GM12878 (cell line): Measurements from ENCODE around the gene CR2. TPM values are rescaled to one million over a fixed set of nuclear protein-coding genes. Genes with fewer than 3 reads are reported as not detected.

Source experiments
- BRCA1 ChIP-seq: IDR thresholded peaks from 2 replicates; pipeline ENCODE4 v1.6.1; 2011; ENCODE audit warnings: low read depth, low read length, improper control_type of control experiment
- CBX5 ChIP-seq: sonication (generic); IDR thresholded peaks from 2 replicates; pipeline ENCODE4 v1.6.1; 2016; ENCODE audit warnings: low read depth, moderate library complexity, mild to moderate bottlenecking, inconsistent platforms
- CREM ChIP-seq: IDR thresholded peaks from 2 replicates; pipeline ENCODE4 v1.6.1; 2014; ENCODE audit warnings: antibody characterized with exemption, low read depth
- EED ChIP-seq: sonication (generic); IDR thresholded peaks from 2 replicates; pipeline ENCODE4 v1.6.1; 2016; ENCODE audit warnings: antibody characterized with exemption, low read depth
- EGR1 ChIP-seq, 2 experiments: IDR thresholded peaks; 1 replicate in 1 of 2; 2 replicates in 1 of 2; pipeline ENCODE4 v1.6.1; 2011 to 2012; ENCODE audit warnings: low read depth in 2 of 2, low read length in 2 of 2, borderline replicate concordance in 1 of 2, mild to moderate bottlenecking in 1 of 2, moderate library complexity in 1 of 2
- IKZF2 ChIP-seq, 2 experiments: fragments of 450-650 bp; IDR thresholded peaks; 2 replicates each; pipeline ENCODE4 v1.6.1; 2017; ENCODE audit warnings: mild to moderate bottlenecking in 2 of 2, moderate library complexity in 2 of 2
- KDM1A ChIP-seq: fragments of 200-600 bp; sonication (generic); IDR thresholded peaks from 2 replicates; pipeline ENCODE4 v1.6.1; 2016; ENCODE audit warnings: borderline replicate concordance
- MEF2B ChIP-seq: fragments of 450-650 bp; IDR thresholded peaks from 2 replicates; pipeline ENCODE4 v1.6.1; 2018; ENCODE audit warnings: mild to moderate bottlenecking, moderate library complexity; ENCODE audit not compliant: partially characterized antibody, poor library complexity, severe bottlenecking
- NFIC ChIP-seq: IDR thresholded peaks from 2 replicates; pipeline ENCODE4 v1.6.1; 2012; ENCODE audit warnings: low read depth, mild to moderate bottlenecking, inconsistent platforms, low read length, moderate library complexity
- PAX8 ChIP-seq: fragments of 450-650 bp; IDR thresholded peaks from 2 replicates; pipeline ENCODE4 v1.6.1; 2017; ENCODE audit warnings: mild to moderate bottlenecking, moderate library complexity
- SKIL ChIP-seq: fragments of 450-650 bp; IDR thresholded peaks from 2 replicates; pipeline ENCODE4 v1.6.1; 2017; ENCODE audit warnings: mild to moderate bottlenecking, low read depth, inconsistent platforms; ENCODE audit not compliant: poor library complexity, severe bottlenecking
- TAF1 ChIP-seq: IDR thresholded peaks from 2 replicates; pipeline ENCODE4 v1.6.1; 2011; ENCODE audit warnings: mild to moderate bottlenecking, low read depth, low read length, borderline replicate concordance
- ZBTB40 ChIP-seq: fragments of 450-650 bp; IDR thresholded peaks from 2 replicates; pipeline ENCODE4 v1.6.1; 2016; ENCODE audit warnings: mild to moderate bottlenecking, moderate library complexity, borderline replicate concordance
- polyA plus RNA-seq, 11 experiments: library from polyadenylated mRNA; depleted of rRNA in 4 of 11; unstranded in 6 of 11; stranded (reverse) in 5 of 11; fragments of >200 nt; fragmentation: Nextera tagmentation in 4 of 11; fragmentation: Illumina TruSeq in 1 of 11; extraction: Ambion mirVana in 4 of 11; extraction: Trizol in 1 of 11; gene quantifications; 1 replicate in 1 of 11; 2 replicates in 10 of 11; pipeline versions ENCODE4 v1.2.1 to v1.2.3, GENCODE V29; 2011 to 2016; ENCODE audit warnings: inconsistent platforms in 2 of 11, missing spikeins in 2 of 11, low read depth in 1 of 11
- total RNA-seq, 4 experiments: library from RNA; depleted of rRNA in 3 of 4; stranded (reverse); fragments of >200 nt in 3 of 4; fragmentation: Illumina TruSeq in 1 of 4; extraction: Trizol in 1 of 4; gene quantifications; 2 replicates each; pipeline versions ENCODE4 v1.2.1 to v1.2.3, GENCODE V29; 2013 to 2021
- TF ChIP-seq, protein P1 (sequence below): fragments of 450-650 bp; IDR thresholded peaks from 2 replicates; pipeline ENCODE4 v1.6.1; 2018; ENCODE audit warnings: borderline replicate concordance, mild to moderate bottlenecking; ENCODE audit not compliant: partially characterized antibody
- TF ChIP-seq, protein P2 (sequence below): IDR thresholded peaks from 2 replicates; pipeline ENCODE4 v1.6.1; 2012; ENCODE audit warnings: low read depth, low read length, improper control_type of control experiment
- TF ChIP-seq, protein P3 (sequence below): fragments of 450-650 bp; formaldehyde crosslinking; IDR thresholded peaks from 2 replicates; pipeline ENCODE4 v1.5.0; 2022; ENCODE audit warnings: mild to moderate bottlenecking, missing genetic modification characterization

The CR2 gene
- total and polyA plus RNA-seq, 10 of the 15 experiments (the other 5 are each of a cell fraction or from before 2014, with no cell fraction given) = 2.2 to 72.8 (median 50.6) TPM

DNA sequence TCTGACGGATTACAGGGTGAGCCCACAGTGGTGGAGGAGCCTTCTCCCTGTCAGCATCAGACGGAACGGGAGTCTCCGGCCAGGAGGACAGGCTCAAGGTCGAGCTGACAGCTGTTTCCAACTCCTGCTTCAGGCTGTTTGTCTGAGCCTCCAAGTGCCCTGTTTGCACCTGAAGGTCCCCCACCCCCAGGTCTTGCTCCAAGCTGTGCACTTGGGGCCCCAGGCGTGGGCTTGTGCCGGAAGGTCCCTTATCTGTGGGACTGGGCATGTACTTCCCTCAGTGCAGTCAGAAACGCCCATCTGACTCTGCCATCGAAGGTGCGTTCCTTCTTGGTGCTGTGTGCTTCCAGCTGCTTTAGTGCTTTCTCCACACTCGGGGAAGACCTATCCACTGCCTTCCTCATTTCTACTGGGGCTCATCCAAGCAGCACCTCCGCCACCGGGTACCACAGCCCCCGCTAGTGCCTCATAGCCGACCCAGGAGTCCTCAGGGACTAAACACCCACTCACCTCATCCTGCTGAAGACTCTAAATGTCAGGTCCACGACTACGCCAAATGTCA lies 29.5 kb upstream of the CR2 start (continued):
- TF ChIP-seq EGR1 (IDR thresholded peaks at IDR 0.05; ENCODE audit: borderline replicate concordance in 1 of 2, low read depth in 2 of 2, low read length in 2 of 2) = peak in 1 of 2 experiments; percentile 59; a peak in 1 of 3 replicates
- TF ChIP-seq CREM = peak; percentile 39; the same call in 1 of the 2 replicates
- no peak for TF ChIP-seq NFIC
- TF ChIP-seq ZBTB40 = no peak
- peak; percentile 70 to 71; a peak in 3 of 4 replicates for TF ChIP-seq IKZF2 (IDR thresholded peaks at IDR 0.05)
- TF ChIP-seq KDM1A = no peak
- TF ChIP-seq BRCA1 = no peak
- TF ChIP-seq EED = peak; percentile 64; the same call in 1 of the 2 replicates
- TF ChIP-seq PAX8 = no peak
- no peak for TF ChIP-seq SKIL
- TF ChIP-seq CBX5 = no peak
- no peak for TF ChIP-seq TAF1
- peak; percentile 84 for TF ChIP-seq MEF2B
- TF ChIP-seq, protein P1, sequence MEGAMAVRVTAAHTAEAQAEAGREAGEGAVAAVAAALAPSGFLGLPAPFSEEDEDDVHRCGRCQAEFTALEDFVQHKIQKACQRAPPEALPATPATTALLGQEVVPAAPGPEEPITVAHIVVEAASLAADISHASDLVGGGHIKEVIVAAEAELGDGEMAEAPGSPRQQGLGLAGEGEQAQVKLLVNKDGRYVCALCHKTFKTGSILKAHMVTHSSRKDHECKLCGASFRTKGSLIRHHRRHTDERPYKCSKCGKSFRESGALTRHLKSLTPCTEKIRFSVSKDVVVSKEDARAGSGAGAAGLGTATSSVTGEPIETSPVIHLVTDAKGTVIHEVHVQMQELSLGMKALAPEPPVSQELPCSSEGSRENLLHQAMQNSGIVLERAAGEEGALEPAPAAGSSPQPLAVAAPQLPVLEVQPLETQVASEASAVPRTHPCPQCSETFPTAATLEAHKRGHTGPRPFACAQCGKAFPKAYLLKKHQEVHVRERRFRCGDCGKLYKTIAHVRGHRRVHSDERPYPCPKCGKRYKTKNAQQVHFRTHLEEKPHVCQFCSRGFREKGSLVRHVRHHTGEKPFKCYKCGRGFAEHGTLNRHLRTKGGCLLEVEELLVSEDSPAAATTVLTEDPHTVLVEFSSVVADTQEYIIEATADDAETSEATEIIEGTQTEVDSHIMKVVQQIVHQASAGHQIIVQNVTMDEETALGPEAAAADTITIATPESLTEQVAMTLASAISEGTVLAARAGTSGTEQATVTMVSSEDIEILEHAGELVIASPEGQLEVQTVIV = no peak
- TF ChIP-seq, protein P2, sequence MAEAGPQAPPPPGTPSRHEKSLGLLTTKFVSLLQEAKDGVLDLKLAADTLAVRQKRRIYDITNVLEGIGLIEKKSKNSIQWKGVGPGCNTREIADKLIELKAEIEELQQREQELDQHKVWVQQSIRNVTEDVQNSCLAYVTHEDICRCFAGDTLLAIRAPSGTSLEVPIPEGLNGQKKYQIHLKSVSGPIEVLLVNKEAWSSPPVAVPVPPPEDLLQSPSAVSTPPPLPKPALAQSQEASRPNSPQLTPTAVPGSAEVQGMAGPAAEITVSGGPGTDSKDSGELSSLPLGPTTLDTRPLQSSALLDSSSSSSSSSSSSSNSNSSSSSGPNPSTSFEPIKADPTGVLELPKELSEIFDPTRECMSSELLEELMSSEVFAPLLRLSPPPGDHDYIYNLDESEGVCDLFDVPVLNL = no peak
- TF ChIP-seq, protein P3, sequence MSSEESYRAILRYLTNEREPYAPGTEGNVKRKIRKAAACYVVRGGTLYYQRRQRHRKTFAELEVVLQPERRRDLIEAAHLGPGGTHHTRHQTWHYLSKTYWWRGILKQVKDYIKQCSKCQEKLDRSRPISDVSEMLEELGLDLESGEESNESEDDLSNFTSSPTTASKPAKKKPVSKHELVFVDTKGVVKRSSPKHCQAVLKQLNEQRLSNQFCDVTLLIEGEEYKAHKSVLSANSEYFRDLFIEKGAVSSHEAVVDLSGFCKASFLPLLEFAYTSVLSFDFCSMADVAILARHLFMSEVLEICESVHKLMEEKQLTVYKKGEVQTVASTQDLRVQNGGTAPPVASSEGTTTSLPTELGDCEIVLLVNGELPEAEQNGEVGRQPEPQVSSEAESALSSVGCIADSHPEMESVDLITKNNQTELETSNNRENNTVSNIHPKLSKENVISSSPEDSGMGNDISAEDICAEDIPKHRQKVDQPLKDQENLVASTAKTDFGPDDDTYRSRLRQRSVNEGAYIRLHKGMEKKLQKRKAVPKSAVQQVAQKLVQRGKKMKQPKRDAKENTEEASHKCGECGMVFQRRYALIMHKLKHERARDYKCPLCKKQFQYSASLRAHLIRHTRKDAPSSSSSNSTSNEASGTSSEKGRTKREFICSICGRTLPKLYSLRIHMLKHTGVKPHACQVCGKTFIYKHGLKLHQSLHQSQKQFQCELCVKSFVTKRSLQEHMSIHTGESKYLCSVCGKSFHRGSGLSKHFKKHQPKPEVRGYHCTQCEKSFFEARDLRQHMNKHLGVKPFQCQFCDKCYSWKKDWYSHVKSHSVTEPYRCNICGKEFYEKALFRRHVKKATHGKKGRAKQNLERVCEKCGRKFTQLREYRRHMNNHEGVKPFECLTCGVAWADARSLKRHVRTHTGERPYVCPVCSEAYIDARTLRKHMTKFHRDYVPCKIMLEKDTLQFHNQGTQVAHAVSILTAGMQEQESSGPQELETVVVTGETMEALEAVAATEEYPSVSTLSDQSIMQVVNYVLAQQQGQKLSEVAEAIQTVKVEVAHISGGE (CRISPR knock-in tag) = no peak
